H9 (cell line): Measurements from ENCODE around the gene KLC4. TPM values are rescaled to one million over a fixed set of nuclear protein-coding genes. Genes with fewer than 3 reads are reported as not detected.

Source experiments
- DNase-seq: peaks from one replicate; pipeline ENCODE4 v3.0.0-alpha.2; 2017
- H2AFZ ChIP-seq: one replicate; pipeline ENCODE4 v1.6.1; 2013; ENCODE audit warnings: mild to moderate bottlenecking, low read length, control low read depth, moderate library complexity
- H2AK5ac ChIP-seq: 2 replicates; pipeline ENCODE4 v1.6.1; 2013; ENCODE audit warnings: low read length, control low read depth, mixed read lengths; ENCODE audit not compliant: insufficient read length
- H2BK120ac ChIP-seq: one replicate; pipeline ENCODE4 v1.6.1; 2013; ENCODE audit warnings: low read depth, mild to moderate bottlenecking, low read length, control low read depth, inconsistent platforms; ENCODE audit not compliant: poor library complexity, severe bottlenecking
- H2BK12ac ChIP-seq: 2 replicates; pipeline ENCODE4 v1.6.1; 2013; ENCODE audit warnings: low read length, control low read depth, mixed read lengths, low read depth; ENCODE audit not compliant: insufficient read length
- H2BK15ac ChIP-seq: 2 replicates; pipeline ENCODE4 v1.6.1; 2013; ENCODE audit warnings: low read depth, low read length, control low read depth
- H2BK20ac ChIP-seq: one replicate; pipeline ENCODE4 v1.6.1; 2013; ENCODE audit warnings: low read depth, mild to moderate bottlenecking, low read length, control low read depth, inconsistent platforms; ENCODE audit not compliant: poor library complexity, severe bottlenecking
- H2BK5ac ChIP-seq: 2 replicates; pipeline ENCODE4 v1.6.1; 2013; ENCODE audit warnings: low read length, control low read depth, mixed read lengths; ENCODE audit not compliant: insufficient read length
- H3K14ac ChIP-seq: 2 replicates; pipeline ENCODE4 v1.6.1; 2013; ENCODE audit warnings: low read length, control low read depth; ENCODE audit not compliant: insufficient read depth
- H3K18ac ChIP-seq: 2 replicates; pipeline ENCODE4 v1.6.1; 2013; ENCODE audit warnings: low read depth, mild to moderate bottlenecking, mixed read lengths, low read length, control low read depth; ENCODE audit not compliant: insufficient read length
- H3K23ac ChIP-seq: 2 replicates; pipeline ENCODE4 v1.6.1; 2013; ENCODE audit warnings: low read length, control low read depth, mixed read lengths, low read depth; ENCODE audit not compliant: insufficient read length
- H3K23me2 ChIP-seq: 2 replicates; pipeline ENCODE4 v1.6.1; 2013; ENCODE audit warnings: low read depth, mild to moderate bottlenecking, mixed read lengths, low read length, control low read depth; ENCODE audit not compliant: insufficient read length, poor library complexity, severe bottlenecking
- H3K27ac ChIP-seq: 2 replicates; pipeline ENCODE4 v1.5.1; 2013; ENCODE audit warnings: low read length, control low read depth, mixed read lengths, low read depth; ENCODE audit not compliant: insufficient read length
- H3K27me3 ChIP-seq: 2 replicates; pipeline ENCODE4 v1.6.1; 2013; ENCODE audit warnings: low read length, control low read depth, inconsistent platforms; ENCODE audit not compliant: insufficient read depth
- H3K4ac ChIP-seq: 2 replicates; pipeline ENCODE4 v1.6.1; 2013; ENCODE audit warnings: low read depth, mild to moderate bottlenecking, control low read depth, inconsistent platforms, low read length, moderate library complexity
- H3K4me1 ChIP-seq: 2 replicates; pipeline ENCODE4 v1.6.1; 2013; ENCODE audit warnings: low read length, control low read depth, inconsistent platforms; ENCODE audit not compliant: insufficient read depth
- H3K4me2 ChIP-seq: 2 replicates; pipeline ENCODE4 v1.6.1; 2013; ENCODE audit warnings: low read length, control low read depth, mixed read lengths; ENCODE audit not compliant: insufficient read length, insufficient read depth
- H3K56ac ChIP-seq: 2 replicates; pipeline ENCODE4 v1.6.1; 2013; ENCODE audit warnings: low read depth, mild to moderate bottlenecking, mixed read lengths, low read length, control low read depth; ENCODE audit not compliant: insufficient read length
- H3K79me1 ChIP-seq: 2 replicates; pipeline ENCODE4 v1.6.1; 2013; ENCODE audit warnings: low read depth, mild to moderate bottlenecking, moderate library complexity, low read length, control low read depth, inconsistent platforms; ENCODE audit not compliant: insufficient read depth, poor library complexity, severe bottlenecking
- H3K79me2 ChIP-seq: 2 replicates; pipeline ENCODE4 v1.6.1; 2013; ENCODE audit warnings: low read length, control low read depth, inconsistent platforms; ENCODE audit not compliant: insufficient read depth
- H3K9ac ChIP-seq: 2 replicates; pipeline ENCODE4 v1.6.1; 2013; ENCODE audit warnings: low read length, control low read depth, mixed read lengths; ENCODE audit not compliant: insufficient read length; ENCODE audit errors: extremely low read depth
- H3K9me3 ChIP-seq: one replicate; pipeline ENCODE4 v1.6.1; 2013; ENCODE audit warnings: low read depth, low read length, inconsistent platforms; ENCODE audit not compliant: control insufficient read depth
- H3T11ph ChIP-seq: one replicate; pipeline ENCODE4 v1.6.1; 2013; ENCODE audit warnings: mild to moderate bottlenecking, low read length, control low read depth, inconsistent platforms
- H4K20me1 ChIP-seq: one replicate; pipeline ENCODE4 v1.6.1; 2013; ENCODE audit not compliant: control insufficient read depth, insufficient read length, insufficient read depth
- H4K5ac ChIP-seq: 2 replicates; pipeline ENCODE4 v1.6.1; 2013; ENCODE audit warnings: low read depth, mild to moderate bottlenecking, mixed read lengths, low read length, control low read depth; ENCODE audit not compliant: insufficient read length
- H4K8ac ChIP-seq: replicated peaks from 2 replicates; pipeline ENCODE4 v1.6.1; 2013; ENCODE audit warnings: low read length, control low read depth, mixed read lengths, low read depth; ENCODE audit not compliant: insufficient read length
- H4K91ac ChIP-seq: 2 replicates; pipeline ENCODE4 v1.6.1; 2013; ENCODE audit warnings: low read depth, mild to moderate bottlenecking, moderate library complexity, mixed read lengths, low read length, control low read depth; ENCODE audit not compliant: insufficient read length
- H3K27ac Mint-ChIP-seq, 3 experiments: 2 replicates in 2 of 3; 3 replicates in 1 of 3; pipeline ENCODE4 v1.8.0; 2020 to 2021; ENCODE audit warnings: mixed read lengths in 3 of 3, mild to moderate bottlenecking in 1 of 3, moderate library complexity in 1 of 3
- H3K27me3 Mint-ChIP-seq: 2 replicates; pipeline ENCODE4 v1.8.0; 2021; ENCODE audit warnings: low read depth, mild to moderate bottlenecking, moderate library complexity, mixed read lengths
- H3K36me3 Mint-ChIP-seq, 3 experiments: 2 replicates in 2 of 3; 3 replicates in 1 of 3; pipeline ENCODE4 v1.8.0; 2020 to 2021; ENCODE audit warnings: low read depth in 3 of 3, mixed read lengths in 3 of 3; ENCODE audit not compliant: insufficient read depth in 1 of 3
- H3K4me1 Mint-ChIP-seq, 2 experiments: 2 replicates each; pipeline ENCODE4 v1.8.0; 2020; ENCODE audit warnings: mixed read lengths in 2 of 2
- H3K4me3 Mint-ChIP-seq, 2 experiments: 2 replicates in 1 of 2; 3 replicates in 1 of 2; pipeline ENCODE4 v1.8.0; 2020 to 2021; ENCODE audit warnings: mild to moderate bottlenecking in 2 of 2, mixed read lengths in 2 of 2, moderate library complexity in 1 of 2
- H3K9me3 Mint-ChIP-seq, 2 experiments: 2 replicates in 1 of 2; 3 replicates in 1 of 2; pipeline ENCODE4 v1.8.0; 2020; ENCODE audit warnings: mild to moderate bottlenecking in 2 of 2, mixed read lengths in 2 of 2, moderate library complexity in 1 of 2
- WGBS: extraction: QIAGEN DNeasy Blood & Tissue Kit; methylation state at CpG from one replicate; pipeline ENCODE4 v1.1.7; 2013; ENCODE audit warnings: missing lambda C conversion rate, low lambda C conversion rate, mixed read lengths; ENCODE audit not compliant: insufficient read length; ENCODE audit errors: extremely low coverage; 5-methylcytosine and 5-hydroxymethylcytosine counted together
- total RNA-seq: library from RNA; stranded (reverse); gene quantifications from 2 replicates; pipeline ENCODE4 v1.2.1, GENCODE V29; 2021
- TF ChIP-seq, protein P1 (sequence below): fragments of 200-600 bp; sonication (generic); conservative IDR thresholded peaks from 3 replicates; pipeline ENCODE4 v1.8.0; 2021; ENCODE audit warnings: antibody characterized with exemption, mild to moderate bottlenecking

The KLC4 gene
- total RNA-seq, 1 experiment from 2014 or later = 29.7 TPM

GRCh38 chr6:43119482-43119881, 60.1 kb downstream of the KLC4 start:
- Histone ChIP-seq H2BK120ac (no peak overlapping the region), H4K20me1 (no peaks in the 10 kb centered on the region), H3K18ac (no peak overlapping the region), H3K27me3 (no peaks in the 10 kb centered on the region), H3K27ac (no peak overlapping the region), H2BK20ac (no peak overlapping the region), H2BK15ac (no peak overlapping the region), H2AK5ac (no peak overlapping the region), H4K91ac (no peak overlapping the region), H2AFZ (no peak overlapping the region), H3K4me2 (no peak overlapping the region), H3K9me3 (no peaks in the 10 kb centered on the region), H2BK12ac (no peak overlapping the region), H4K8ac (no peak overlapping the region), H3K23me2 (no peaks in the 10 kb centered on the region), H3K14ac (no peak overlapping the region), H3K9ac (no peak overlapping the region), H3T11ph (no peak overlapping the region), H3K79me2 (peaks cover 3% of the 10 kb centered on the region; the same call in 1 of the 2 replicates), H3K79me1 (no peaks in the 10 kb centered on the region), H3K23ac (no peak overlapping the region), H4K5ac (no peak overlapping the region), H3K4ac (no peak overlapping the region), H3K4me1 (no peaks in the 10 kb centered on the region), H2BK5ac (no peak overlapping the region), H3K56ac (no peak overlapping the region)
- peak overlapping the region in 2 of 3 experiments; percentile 31 to 38; a peak in 4 of 7 replicates for H3K27ac Mint-ChIP-seq
- H3K4me1 Mint-ChIP-seq = peaks cover 41 to 58% of the 10 kb centered on the region in 2 experiments
- H3K36me3 Mint-ChIP-seq = no peaks in the 10 kb centered on the region; a peak in 1 of 7 replicates
- no peaks in the 10 kb centered on the region for H3K9me3 Mint-ChIP-seq
- H3K27me3 Mint-ChIP-seq = no peaks in the 10 kb centered on the region
- no CpG with 5 or more reads among the region's 4 CpGs for WGBS
- TF ChIP-seq, protein P1, sequence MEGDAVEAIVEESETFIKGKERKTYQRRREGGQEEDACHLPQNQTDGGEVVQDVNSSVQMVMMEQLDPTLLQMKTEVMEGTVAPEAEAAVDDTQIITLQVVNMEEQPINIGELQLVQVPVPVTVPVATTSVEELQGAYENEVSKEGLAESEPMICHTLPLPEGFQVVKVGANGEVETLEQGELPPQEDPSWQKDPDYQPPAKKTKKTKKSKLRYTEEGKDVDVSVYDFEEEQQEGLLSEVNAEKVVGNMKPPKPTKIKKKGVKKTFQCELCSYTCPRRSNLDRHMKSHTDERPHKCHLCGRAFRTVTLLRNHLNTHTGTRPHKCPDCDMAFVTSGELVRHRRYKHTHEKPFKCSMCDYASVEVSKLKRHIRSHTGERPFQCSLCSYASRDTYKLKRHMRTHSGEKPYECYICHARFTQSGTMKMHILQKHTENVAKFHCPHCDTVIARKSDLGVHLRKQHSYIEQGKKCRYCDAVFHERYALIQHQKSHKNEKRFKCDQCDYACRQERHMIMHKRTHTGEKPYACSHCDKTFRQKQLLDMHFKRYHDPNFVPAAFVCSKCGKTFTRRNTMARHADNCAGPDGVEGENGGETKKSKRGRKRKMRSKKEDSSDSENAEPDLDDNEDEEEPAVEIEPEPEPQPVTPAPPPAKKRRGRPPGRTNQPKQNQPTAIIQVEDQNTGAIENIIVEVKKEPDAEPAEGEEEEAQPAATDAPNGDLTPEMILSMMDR = no peak
- no peak for DNase-seq
- no peak overlapping the region for H3K4me3 Mint-ChIP-seq
